Effector CD8-positive, alpha-beta T cell (primary cell): ENCODE measurements around the gene DYNC1I2.
"Not testable (repeated sequence)": the region's sequence is repeated elsewhere in the genome, so short reads cannot be mapped to it uniquely, and the experiment has no call there.

Experiments used
- DNase-seq: peaks from one replicate; lab custom pipeline; 2025; lab: John Stamatoyannopoulos, UW

Gene DYNC1I2

GRCh38 chr2:171712051-171712450 lies 24.8 kb downstream of the DYNC1I2 start:
- DNase-seq: no peak

GRCh38 chr2:171718720-171719119 lies 31.5 kb downstream of the DYNC1I2 start:
- no peak for DNase-seq

- DNase-seq: no peak
Observed at GRCh38 chr2:171719660-171720059, 32.4 kb downstream of the DYNC1I2 start.

GRCh38 chr2:171723716-171724683 lies 36.7 kb downstream of the DYNC1I2 start:
- no peak for DNase-seq

- no peak for DNase-seq
Observed at GRCh38 chr2:171726847-171727450, 39.7 kb downstream of the DYNC1I2 start.

GRCh38 chr2:171728989-171729951 lies 42.0 kb downstream of the DYNC1I2 start:
- no peak for DNase-seq

- no peak for DNase-seq
Observed at GRCh38 chr2:171729952-171730317, 42.7 kb downstream of the DYNC1I2 start.

GRCh38 chr2:171735991-171736710 lies 48.9 kb downstream of the DYNC1I2 start:
- DNase-seq: no peak

GRCh38 chr2:171741189-171741588 lies 53.9 kb downstream of the DYNC1I2 start:
- no peak for DNase-seq

- no peak for DNase-seq
Observed at GRCh38 chr2:171742760-171743159, 55.5 kb downstream of the DYNC1I2 start.

GRCh38 chr2:171745141-171745540 lies 57.9 kb downstream of the DYNC1I2 start:
- no peak for DNase-seq

- DNase-seq: no peak
Observed at GRCh38 chr2:171745806-171746205, 58.5 kb downstream of the DYNC1I2 start.

GRCh38 chr2:171747371-171747770 lies 60.1 kb downstream of the DYNC1I2 start:
- no peak for DNase-seq

- DNase-seq: no peak
Observed at GRCh38 chr2:171754254-171754939, 67.1 kb downstream of the DYNC1I2 start.

GRCh38 chr2:171758762-171759161 lies 71.5 kb downstream of the DYNC1I2 start:
- DNase-seq: not testable (repeated sequence)

GRCh38 chr2:171761176-171761575 lies 73.9 kb downstream of the DYNC1I2 start:
- DNase-seq: not testable (repeated sequence)

GRCh38 chr2:171762879-171763573 lies 75.8 kb downstream of the DYNC1I2 start:
- DNase-seq: no peak

GRCh38 chr2:171763602-171764001 lies 76.3 kb downstream of the DYNC1I2 start:
- no peak for DNase-seq

- no peak for DNase-seq
Observed at GRCh38 chr2:171771463-171771862, 84.2 kb downstream of the DYNC1I2 start.

GRCh38 chr2:171772373-171772772 lies 85.1 kb downstream of the DYNC1I2 start:
- no peak for DNase-seq
